GM12875 (cell line): ENCODE results near the gene TTLL7.

Source experiments
- H3K4me3 ChIP-seq: one replicate; pipeline ENCODE4 v1.5.1; 2011; ENCODE audit warnings: low read depth, low read length, control low read depth
- TF ChIP-seq, protein P1 (sequence below): IDR thresholded peaks from 2 replicates; pipeline ENCODE4 v1.5.1; 2011; ENCODE audit warnings: low read depth, mild to moderate bottlenecking, control low read depth, inconsistent platforms, low read length, moderate library complexity, borderline replicate concordance; ENCODE audit not compliant: insufficient read depth

TTLL7 gene

DNA sequence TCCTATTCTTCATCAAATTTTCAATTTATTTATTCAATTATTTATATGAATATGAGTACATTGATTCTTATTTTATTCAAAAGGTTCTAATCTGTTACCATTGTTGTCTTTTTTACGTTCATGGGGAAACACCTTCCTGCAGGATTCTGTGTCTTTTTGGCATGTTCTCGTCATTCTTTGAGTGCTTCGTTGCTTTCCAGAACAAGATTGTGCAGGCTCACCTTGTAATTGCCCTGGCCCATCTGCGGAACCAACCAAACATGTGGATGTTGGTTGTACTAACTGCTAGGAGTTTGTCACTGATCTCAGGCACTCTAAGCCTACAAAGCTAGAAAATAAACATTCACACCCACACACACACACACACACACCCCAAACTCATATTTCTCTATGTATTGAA is 182.1 kb downstream of the TTLL7 start:
- TF ChIP-seq, protein P1, sequence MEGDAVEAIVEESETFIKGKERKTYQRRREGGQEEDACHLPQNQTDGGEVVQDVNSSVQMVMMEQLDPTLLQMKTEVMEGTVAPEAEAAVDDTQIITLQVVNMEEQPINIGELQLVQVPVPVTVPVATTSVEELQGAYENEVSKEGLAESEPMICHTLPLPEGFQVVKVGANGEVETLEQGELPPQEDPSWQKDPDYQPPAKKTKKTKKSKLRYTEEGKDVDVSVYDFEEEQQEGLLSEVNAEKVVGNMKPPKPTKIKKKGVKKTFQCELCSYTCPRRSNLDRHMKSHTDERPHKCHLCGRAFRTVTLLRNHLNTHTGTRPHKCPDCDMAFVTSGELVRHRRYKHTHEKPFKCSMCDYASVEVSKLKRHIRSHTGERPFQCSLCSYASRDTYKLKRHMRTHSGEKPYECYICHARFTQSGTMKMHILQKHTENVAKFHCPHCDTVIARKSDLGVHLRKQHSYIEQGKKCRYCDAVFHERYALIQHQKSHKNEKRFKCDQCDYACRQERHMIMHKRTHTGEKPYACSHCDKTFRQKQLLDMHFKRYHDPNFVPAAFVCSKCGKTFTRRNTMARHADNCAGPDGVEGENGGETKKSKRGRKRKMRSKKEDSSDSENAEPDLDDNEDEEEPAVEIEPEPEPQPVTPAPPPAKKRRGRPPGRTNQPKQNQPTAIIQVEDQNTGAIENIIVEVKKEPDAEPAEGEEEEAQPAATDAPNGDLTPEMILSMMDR, result no peak

DNA sequence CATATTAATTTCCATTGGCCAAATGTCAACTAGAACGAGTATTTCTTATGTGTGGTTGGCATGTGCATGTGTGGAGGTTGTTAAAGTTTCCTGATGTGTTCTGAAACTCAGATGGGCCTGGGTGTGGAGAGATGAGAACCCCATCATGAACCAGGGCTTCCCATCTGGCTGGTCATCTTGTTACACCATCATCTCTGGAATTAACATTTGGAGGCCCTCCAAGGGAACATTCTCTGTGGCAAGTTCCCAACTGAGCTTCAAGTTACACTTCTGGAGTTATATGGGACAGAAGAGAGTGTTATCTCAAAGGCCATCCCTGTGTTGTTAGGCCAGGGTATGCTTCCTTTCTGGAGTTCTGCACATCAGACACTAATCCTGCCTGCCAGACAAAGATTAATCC is 183.6 kb downstream of the TTLL7 start:
- TF ChIP-seq, protein P1, result no peak
- H3K4me3 ChIP-seq, result no peak overlapping the region

More for the DNA sequence above, 182.1 kb downstream of the TTLL7 start:
- no peak overlapping the region for H3K4me3 ChIP-seq
